H1 (cell line): ENCODE results near the gene PLD2. TPM values are rescaled to one million over a fixed set of nuclear protein-coding genes. Genes with fewer than 3 reads are reported as not detected.

Experiments used
- EZH2 ChIP-seq: fragments of 200-600 bp; sonication (generic); IDR thresholded peaks from 2 replicates; pipeline ENCODE4 v1.7.1; 2012; ENCODE audit warnings: low read depth, mild to moderate bottlenecking, moderate library complexity, low read length, inconsistent platforms; ENCODE audit not compliant: severe bottlenecking
- KDM5A ChIP-seq: fragments of 200-600 bp; IDR thresholded peaks from 2 replicates; pipeline ENCODE4 v1.7.1; 2012; ENCODE audit warnings: mild to moderate bottlenecking, low read length, inconsistent platforms, mixed read lengths
- NRF1 ChIP-seq: IDR thresholded peaks from 2 replicates; pipeline ENCODE4 v1.6.1; 2011; ENCODE audit warnings: mild to moderate bottlenecking, low read depth, low read length, improper control_type of control experiment
- RBBP5 ChIP-seq: IDR thresholded peaks from 2 replicates; pipeline ENCODE4 v1.7.1; 2012; ENCODE audit warnings: low read depth, mild to moderate bottlenecking, inconsistent platforms, low read length, moderate library complexity, borderline replicate concordance
- RFX5 ChIP-seq: IDR thresholded peaks from 2 replicates; pipeline ENCODE4 v1.6.1; 2011; ENCODE audit warnings: low read depth, low read length, improper control_type of control experiment, borderline replicate concordance
- SIX5 ChIP-seq: IDR thresholded peaks from 2 replicates; pipeline ENCODE4 v1.6.1; 2011; ENCODE audit warnings: mild to moderate bottlenecking, low read depth, low read length
- TCF12 ChIP-seq: IDR thresholded peaks from 2 replicates; pipeline ENCODE4 v1.6.1; 2011; ENCODE audit warnings: low read depth, mild to moderate bottlenecking, low read length
- polyA plus RNA-seq, 7 experiments: library from polyadenylated mRNA; depleted of rRNA in 3 of 7; stranded (reverse) in 5 of 7; unstranded in 2 of 7; fragments of >200 nt in 5 of 7; fragments of 200-250 nt in 2 of 7; gene quantifications; 1 replicate in 5 of 7; 2 replicates in 1 of 7; 4 replicates in 1 of 7; pipeline versions ENCODE4 v1.2.1 to v1.2.3, GENCODE V29; 2011 to 2013; ENCODE audit warnings: missing spikeins in 2 of 7, mixed read lengths in 2 of 7
- total RNA-seq: library from RNA; stranded (reverse); fragmentation: NEBNext Ultra II Directional; extraction: Animal tissue kit (Norgen Biotek cat#: 25700); gene quantifications from 2 replicates; pipeline ENCODE4 v1.2.1, GENCODE V29; 2021
- TF ChIP-seq, protein P1 (sequence below): fragments of 300-600 bp; sonication (generic); IDR thresholded peaks from 2 replicates; pipeline ENCODE4 v1.7.1; 2012; ENCODE audit warnings: low read length, moderate library complexity, mild to moderate bottlenecking, inconsistent platforms; ENCODE audit not compliant: insufficient replicate concordance

The PLD2 gene
- total and polyA plus RNA-seq, 2 of the 8 experiments (the other 6 are each of a cell fraction or from before 2014, with no cell fraction given): 44.3 to 48.4 TPM

- TF ChIP-seq, protein P1, sequence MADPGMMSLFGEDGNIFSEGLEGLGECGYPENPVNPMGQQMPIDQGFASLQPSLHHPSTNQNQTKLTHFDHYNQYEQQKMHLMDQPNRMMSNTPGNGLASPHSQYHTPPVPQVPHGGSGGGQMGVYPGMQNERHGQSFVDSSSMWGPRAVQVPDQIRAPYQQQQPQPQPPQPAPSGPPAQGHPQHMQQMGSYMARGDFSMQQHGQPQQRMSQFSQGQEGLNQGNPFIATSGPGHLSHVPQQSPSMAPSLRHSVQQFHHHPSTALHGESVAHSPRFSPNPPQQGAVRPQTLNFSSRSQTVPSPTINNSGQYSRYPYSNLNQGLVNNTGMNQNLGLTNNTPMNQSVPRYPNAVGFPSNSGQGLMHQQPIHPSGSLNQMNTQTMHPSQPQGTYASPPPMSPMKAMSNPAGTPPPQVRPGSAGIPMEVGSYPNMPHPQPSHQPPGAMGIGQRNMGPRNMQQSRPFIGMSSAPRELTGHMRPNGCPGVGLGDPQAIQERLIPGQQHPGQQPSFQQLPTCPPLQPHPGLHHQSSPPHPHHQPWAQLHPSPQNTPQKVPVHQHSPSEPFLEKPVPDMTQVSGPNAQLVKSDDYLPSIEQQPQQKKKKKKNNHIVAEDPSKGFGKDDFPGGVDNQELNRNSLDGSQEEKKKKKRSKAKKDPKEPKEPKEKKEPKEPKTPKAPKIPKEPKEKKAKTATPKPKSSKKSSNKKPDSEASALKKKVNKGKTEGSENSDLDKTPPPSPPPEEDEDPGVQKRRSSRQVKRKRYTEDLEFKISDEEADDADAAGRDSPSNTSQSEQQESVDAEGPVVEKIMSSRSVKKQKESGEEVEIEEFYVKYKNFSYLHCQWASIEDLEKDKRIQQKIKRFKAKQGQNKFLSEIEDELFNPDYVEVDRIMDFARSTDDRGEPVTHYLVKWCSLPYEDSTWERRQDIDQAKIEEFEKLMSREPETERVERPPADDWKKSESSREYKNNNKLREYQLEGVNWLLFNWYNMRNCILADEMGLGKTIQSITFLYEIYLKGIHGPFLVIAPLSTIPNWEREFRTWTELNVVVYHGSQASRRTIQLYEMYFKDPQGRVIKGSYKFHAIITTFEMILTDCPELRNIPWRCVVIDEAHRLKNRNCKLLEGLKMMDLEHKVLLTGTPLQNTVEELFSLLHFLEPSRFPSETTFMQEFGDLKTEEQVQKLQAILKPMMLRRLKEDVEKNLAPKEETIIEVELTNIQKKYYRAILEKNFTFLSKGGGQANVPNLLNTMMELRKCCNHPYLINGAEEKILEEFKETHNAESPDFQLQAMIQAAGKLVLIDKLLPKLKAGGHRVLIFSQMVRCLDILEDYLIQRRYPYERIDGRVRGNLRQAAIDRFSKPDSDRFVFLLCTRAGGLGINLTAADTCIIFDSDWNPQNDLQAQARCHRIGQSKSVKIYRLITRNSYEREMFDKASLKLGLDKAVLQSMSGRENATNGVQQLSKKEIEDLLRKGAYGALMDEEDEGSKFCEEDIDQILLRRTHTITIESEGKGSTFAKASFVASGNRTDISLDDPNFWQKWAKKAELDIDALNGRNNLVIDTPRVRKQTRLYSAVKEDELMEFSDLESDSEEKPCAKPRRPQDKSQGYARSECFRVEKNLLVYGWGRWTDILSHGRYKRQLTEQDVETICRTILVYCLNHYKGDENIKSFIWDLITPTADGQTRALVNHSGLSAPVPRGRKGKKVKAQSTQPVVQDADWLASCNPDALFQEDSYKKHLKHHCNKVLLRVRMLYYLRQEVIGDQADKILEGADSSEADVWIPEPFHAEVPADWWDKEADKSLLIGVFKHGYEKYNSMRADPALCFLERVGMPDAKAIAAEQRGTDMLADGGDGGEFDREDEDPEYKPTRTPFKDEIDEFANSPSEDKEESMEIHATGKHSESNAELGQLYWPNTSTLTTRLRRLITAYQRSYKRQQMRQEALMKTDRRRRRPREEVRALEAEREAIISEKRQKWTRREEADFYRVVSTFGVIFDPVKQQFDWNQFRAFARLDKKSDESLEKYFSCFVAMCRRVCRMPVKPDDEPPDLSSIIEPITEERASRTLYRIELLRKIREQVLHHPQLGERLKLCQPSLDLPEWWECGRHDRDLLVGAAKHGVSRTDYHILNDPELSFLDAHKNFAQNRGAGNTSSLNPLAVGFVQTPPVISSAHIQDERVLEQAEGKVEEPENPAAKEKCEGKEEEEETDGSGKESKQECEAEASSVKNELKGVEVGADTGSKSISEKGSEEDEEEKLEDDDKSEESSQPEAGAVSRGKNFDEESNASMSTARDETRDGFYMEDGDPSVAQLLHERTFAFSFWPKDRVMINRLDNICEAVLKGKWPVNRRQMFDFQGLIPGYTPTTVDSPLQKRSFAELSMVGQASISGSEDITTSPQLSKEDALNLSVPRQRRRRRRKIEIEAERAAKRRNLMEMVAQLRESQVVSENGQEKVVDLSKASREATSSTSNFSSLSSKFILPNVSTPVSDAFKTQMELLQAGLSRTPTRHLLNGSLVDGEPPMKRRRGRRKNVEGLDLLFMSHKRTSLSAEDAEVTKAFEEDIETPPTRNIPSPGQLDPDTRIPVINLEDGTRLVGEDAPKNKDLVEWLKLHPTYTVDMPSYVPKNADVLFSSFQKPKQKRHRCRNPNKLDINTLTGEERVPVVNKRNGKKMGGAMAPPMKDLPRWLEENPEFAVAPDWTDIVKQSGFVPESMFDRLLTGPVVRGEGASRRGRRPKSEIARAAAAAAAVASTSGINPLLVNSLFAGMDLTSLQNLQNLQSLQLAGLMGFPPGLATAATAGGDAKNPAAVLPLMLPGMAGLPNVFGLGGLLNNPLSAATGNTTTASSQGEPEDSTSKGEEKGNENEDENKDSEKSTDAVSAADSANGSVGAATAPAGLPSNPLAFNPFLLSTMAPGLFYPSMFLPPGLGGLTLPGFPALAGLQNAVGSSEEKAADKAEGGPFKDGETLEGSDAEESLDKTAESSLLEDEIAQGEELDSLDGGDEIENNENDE: no peak
- no peak for TF ChIP-seq KDM5A
- TF ChIP-seq NRF1: no peak
- no peak for TF ChIP-seq RFX5
- TF ChIP-seq TCF12: no peak
- no peak for TF ChIP-seq SIX5
- no peak for TF ChIP-seq EZH2
- TF ChIP-seq RBBP5: no peak
Observed at GRCh38 chr17:4816826-4817225, 9.9 kb downstream of the PLD2 start (continued).
